DOHH2 (cell line): ENCODE results near the gene C19orf67.

Experiments used
- CTCF ChIP-seq: fragments of 200-600 bp; sonication (generic); IDR thresholded peaks from one replicate; pipeline ENCODE4 v1.5.1; 2014; ENCODE audit warnings: antibody characterized with exemption, mild to moderate bottlenecking, low read depth, low read length; ENCODE audit not compliant: poor library complexity, severe bottlenecking
- EZH2phosphoT487 ChIP-seq: fragments of 200-600 bp; sonication (generic); IDR thresholded peaks from 2 replicates; pipeline ENCODE4 v1.6.1; 2017; ENCODE audit warnings: borderline replicate concordance, mild to moderate bottlenecking, antibody characterized with exemption, low read length, moderate library complexity, mixed read lengths

GRCh38 chr19:14103310-14103709, 17.7 kb upstream of the C19orf67 start:
- no peak for TF ChIP-seq CTCF
- TF ChIP-seq EZH2phosphoT487: no peak
